ENCODE data around the gene CTNNBL1. TPM values are rescaled to one million over a fixed set of nuclear protein-coding genes. Genes with fewer than 3 reads are reported as not detected.

The CTNNBL1 gene
- total RNA-seq, 2 experiments from 2014 or later = 31.1 to 33.4 TPM

- Histone ChIP-seq H3K27ac (ENCODE audit: low read depth in 1 of 2, low read length in 2 of 2) (no peak overlapping the region), H3K27me3 (ENCODE audit: control insufficient read depth in 1 of 2, insufficient read depth in 2 of 2, low read length in 2 of 2) (no peaks in the 10 kb centered on the region), H3K4me3 (ENCODE audit: low read length) (no peak overlapping the region), H3K9me3 (ENCODE audit: control insufficient read depth in 1 of 2, insufficient read depth in 1 of 2, low read length in 2 of 2) (no peaks in the 10 kb centered on the region), H3K4me1 (ENCODE audit: insufficient read depth, low read length) (no peaks in the 10 kb centered on the region), H3K36me3 (ENCODE audit: insufficient read depth, low read length) (no peaks in the 10 kb centered on the region)
- Mint-ChIP-seq H3K27me3 (no peaks in the 10 kb centered on the region), H3K4me1 (ENCODE audit: low read depth) (no peaks in the 10 kb centered on the region), H3K4me3 (no peak overlapping the region), H3K36me3 (ENCODE audit: low read depth) (no peaks in the 10 kb centered on the region), H3K27ac (no peak overlapping the region), H3K9me3 (no peaks in the 10 kb centered on the region)
- TF ChIP-seq, protein P1, sequence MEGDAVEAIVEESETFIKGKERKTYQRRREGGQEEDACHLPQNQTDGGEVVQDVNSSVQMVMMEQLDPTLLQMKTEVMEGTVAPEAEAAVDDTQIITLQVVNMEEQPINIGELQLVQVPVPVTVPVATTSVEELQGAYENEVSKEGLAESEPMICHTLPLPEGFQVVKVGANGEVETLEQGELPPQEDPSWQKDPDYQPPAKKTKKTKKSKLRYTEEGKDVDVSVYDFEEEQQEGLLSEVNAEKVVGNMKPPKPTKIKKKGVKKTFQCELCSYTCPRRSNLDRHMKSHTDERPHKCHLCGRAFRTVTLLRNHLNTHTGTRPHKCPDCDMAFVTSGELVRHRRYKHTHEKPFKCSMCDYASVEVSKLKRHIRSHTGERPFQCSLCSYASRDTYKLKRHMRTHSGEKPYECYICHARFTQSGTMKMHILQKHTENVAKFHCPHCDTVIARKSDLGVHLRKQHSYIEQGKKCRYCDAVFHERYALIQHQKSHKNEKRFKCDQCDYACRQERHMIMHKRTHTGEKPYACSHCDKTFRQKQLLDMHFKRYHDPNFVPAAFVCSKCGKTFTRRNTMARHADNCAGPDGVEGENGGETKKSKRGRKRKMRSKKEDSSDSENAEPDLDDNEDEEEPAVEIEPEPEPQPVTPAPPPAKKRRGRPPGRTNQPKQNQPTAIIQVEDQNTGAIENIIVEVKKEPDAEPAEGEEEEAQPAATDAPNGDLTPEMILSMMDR (IDR thresholded peaks at IDR 0.05) = no peak
- ChIA-PET POLR2A (no interaction called here), CTCF (no interaction called here)
- intact Hi-C loops (cut with DNase I, micrococcal nuclease) = no loop called here
- no peak for ATAC-seq (ENCODE audit: poor library complexity)
- no peak for DNase-seq
Measured at GRCh38 chr20:37890643-37891042, 196.8 kb downstream of the CTNNBL1 start.

GRCh38 chr20:37892001-37892400, 198.2 kb downstream of the CTNNBL1 start:
- Histone ChIP-seq H3K27me3 (ENCODE audit: control insufficient read depth in 1 of 2, insufficient read depth in 2 of 2, low read length in 2 of 2) (no peaks in the 10 kb centered on the region), H3K9me3 (ENCODE audit: control insufficient read depth in 1 of 2, insufficient read depth in 1 of 2, low read length in 2 of 2) (no peaks in the 10 kb centered on the region), H3K4me3 (ENCODE audit: low read length) (no peak overlapping the region), H3K36me3 (ENCODE audit: insufficient read depth, low read length) (no peaks in the 10 kb centered on the region), H3K27ac (ENCODE audit: low read depth in 1 of 2, low read length in 2 of 2) (no peak overlapping the region), H3K4me1 (ENCODE audit: insufficient read depth, low read length) (no peaks in the 10 kb centered on the region)
- no peaks in the 10 kb centered on the region for H3K9me3 Mint-ChIP-seq
- intact Hi-C loops (cut with DNase I, micrococcal nuclease) = no loop called here
- DNase-seq (no peak), ATAC-seq (ENCODE audit: poor library complexity) (no peak)
- H3K4me1 Mint-ChIP-seq (ENCODE audit: low read depth) = no peaks in the 10 kb centered on the region
- no peak overlapping the region for H3K27ac Mint-ChIP-seq
- TF ChIP-seq, protein P1 (IDR thresholded peaks at IDR 0.05) = no peak
- ChIA-PET POLR2A (no interaction called here), CTCF (no interaction called here)
- no peaks in the 10 kb centered on the region for H3K27me3 Mint-ChIP-seq
- no peaks in the 10 kb centered on the region for H3K36me3 Mint-ChIP-seq (ENCODE audit: low read depth)
- H3K4me3 Mint-ChIP-seq = no peak overlapping the region

DNA sequence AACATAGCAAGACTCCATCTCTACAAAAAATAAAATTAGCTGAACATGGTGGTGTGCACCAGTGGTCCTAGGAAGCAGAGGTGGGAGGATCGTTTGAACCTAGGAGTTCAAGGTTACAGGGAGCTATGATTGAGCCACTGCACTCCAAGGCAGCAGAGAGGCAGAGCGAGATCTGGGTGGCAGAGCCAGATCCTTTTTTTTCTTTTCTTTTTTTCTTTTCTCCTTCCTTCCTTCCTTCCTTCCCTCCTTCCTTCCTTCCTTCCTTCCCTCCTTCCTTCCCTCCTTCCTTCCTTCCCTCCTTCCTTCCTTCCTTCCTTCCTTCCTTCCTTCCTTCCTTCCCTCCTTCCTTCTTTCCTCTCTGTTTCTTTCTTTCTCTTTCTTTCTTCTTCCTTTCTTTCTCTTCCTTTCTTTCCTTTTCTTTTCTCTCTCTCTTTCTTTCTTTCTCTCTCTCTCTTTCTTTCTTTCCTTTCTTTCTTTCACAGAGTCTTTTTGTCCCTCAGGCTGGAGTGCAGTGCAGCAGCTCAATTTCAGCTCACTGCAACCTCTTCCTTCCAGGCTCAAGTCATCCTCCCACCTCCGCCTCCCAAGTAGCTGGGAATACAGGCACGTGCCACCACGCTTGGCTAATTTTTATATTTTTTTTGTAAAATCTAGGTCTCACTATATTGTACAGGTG, 199.9 kb downstream of the CTNNBL1 start:
- H3K27ac Mint-ChIP-seq = no peak overlapping the region
- Histone ChIP-seq H3K27ac (ENCODE audit: low read depth in 1 of 2, low read length in 2 of 2) (no peak overlapping the region), H3K4me3 (ENCODE audit: low read length) (no peak overlapping the region), H3K36me3 (ENCODE audit: insufficient read depth, low read length) (no peaks in the 10 kb centered on the region), H3K27me3 (ENCODE audit: control insufficient read depth in 1 of 2, insufficient read depth in 2 of 2, low read length in 2 of 2) (no peaks in the 10 kb centered on the region), H3K9me3 (ENCODE audit: control insufficient read depth in 1 of 2, insufficient read depth in 1 of 2, low read length in 2 of 2) (no peaks in the 10 kb centered on the region), H3K4me1 (ENCODE audit: insufficient read depth, low read length) (no peaks in the 10 kb centered on the region)
- TF ChIP-seq, protein P1 (IDR thresholded peaks at IDR 0.05) = no peak
- H3K4me3 Mint-ChIP-seq = no peak overlapping the region
- no peaks in the 10 kb centered on the region for H3K36me3 Mint-ChIP-seq (ENCODE audit: low read depth)
- DNase-seq (no peak), ATAC-seq (ENCODE audit: poor library complexity) (no peak)
- ChIA-PET POLR2A (no interaction called here), CTCF (no interaction called here)
- no peaks in the 10 kb centered on the region for H3K9me3 Mint-ChIP-seq
- no peaks in the 10 kb centered on the region for H3K27me3 Mint-ChIP-seq
- intact Hi-C loops (cut with DNase I, micrococcal nuclease) = no loop called here
- H3K4me1 Mint-ChIP-seq (ENCODE audit: low read depth) = no peaks in the 10 kb centered on the region

Data from CD4-positive, alpha-beta T cell (primary cell).